ENCODE results near the gene GPR21. TPM values are rescaled to one million over a fixed set of nuclear protein-coding genes. Genes with fewer than 3 reads are reported as not detected.

GPR21 gene
- total RNA-seq, 1 experiment from 2014 or later, result 3.7 TPM

DNA sequence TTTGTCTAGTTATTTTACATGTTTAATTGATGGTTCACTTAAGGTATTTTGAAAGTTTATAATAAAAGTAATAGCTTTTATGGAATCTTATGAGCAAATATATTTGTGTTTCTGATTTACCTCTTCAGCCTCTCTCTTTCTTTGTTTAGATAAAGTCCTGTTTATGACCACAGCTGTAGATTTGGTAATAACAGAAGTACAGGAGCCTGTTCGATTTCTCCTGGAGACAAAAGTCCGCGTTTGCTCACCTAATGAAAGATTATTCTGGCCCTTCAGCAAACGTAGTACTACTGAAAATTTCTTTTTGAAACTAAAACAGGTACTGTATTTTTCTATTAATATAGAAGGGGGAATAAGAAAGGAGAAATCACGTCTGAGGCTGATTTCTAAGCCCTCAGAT, 35.0 kb upstream of the GPR21 start:
- ChIA-PET CTCF (no interaction called here), POLR2A (ENCODE audit: unreplicated experiment) (no interaction called here)
- no TSS peak for BruUV-seq (replicated peaks)
- no peaks in the 10 kb centered on the region for H3K27me3 ChIP-seq (ENCODE audit: insufficient read depth, low read depth)
- no peaks in the 10 kb centered on the region for H3K9me3 ChIP-seq (ENCODE audit: insufficient read depth, low read depth)
- no peak overlapping the region for H3K4me3 ChIP-seq
- H2AFZ ChIP-seq, result no peak overlapping the region
- H3F3A ChIP-seq (ENCODE audit: insufficient read depth, low read depth), result peaks cover 10% of the 10 kb centered on the region
- H3K27ac ChIP-seq, result no peak overlapping the region
- no peak for DNase-seq
- H3K4me1 ChIP-seq (replicated peaks; ENCODE audit: insufficient read depth), result no peaks in the 10 kb centered on the region
- H4K20me1 ChIP-seq (ENCODE audit: insufficient read depth), result peaks cover 11% of the 10 kb centered on the region; the same call in 1 of the 2 replicates
- H3K4me2 ChIP-seq, result no peak overlapping the region
- H3K9me2 ChIP-seq (ENCODE audit: insufficient read depth), result no peaks in the 10 kb centered on the region
- peaks cover 45% of the 10 kb centered on the region for H3K36me3 ChIP-seq (ENCODE audit: low read depth)
- no peaks in the 10 kb centered on the region for H3K79me2 ChIP-seq (ENCODE audit: low read depth)
- TF ChIP-seq CTCF (conservative IDR thresholded peaks at IDR 0.05) (no peak), EZH2 (IDR thresholded peaks at IDR 0.05; ENCODE audit: low read depth) (no peak)
- intact Hi-C loops (cut with micrococcal nuclease; ENCODE audit: unreplicated experiment), result no loop called here

GRCh38 chr9:123000371-123001068, 32.9 kb upstream of the GPR21 start:
- Histone ChIP-seq H3K9me3 (ENCODE audit: insufficient read depth, low read depth) (no peaks in the 10 kb centered on the region), H3K36me3 (ENCODE audit: low read depth) (peaks cover 58% of the 10 kb centered on the region), H3K4me2 (no peak overlapping the region), H3K79me2 (ENCODE audit: low read depth) (no peaks in the 10 kb centered on the region), H4K20me1 (ENCODE audit: insufficient read depth) (peaks cover 7% of the 10 kb centered on the region), H3K27ac (no peak overlapping the region), H3F3A (ENCODE audit: insufficient read depth, low read depth) (peaks cover 13% of the 10 kb centered on the region), H2AFZ (no peak overlapping the region), H3K27me3 (ENCODE audit: insufficient read depth, low read depth) (no peaks in the 10 kb centered on the region), H3K4me3 (no peak overlapping the region), H3K9me2 (ENCODE audit: insufficient read depth) (no peaks in the 10 kb centered on the region), H3K4me1 (replicated peaks; ENCODE audit: insufficient read depth) (no peaks in the 10 kb centered on the region)
- CTCF ChIA-PET, result no interaction called here
- POLR2A ChIA-PET (ENCODE audit: unreplicated experiment), result interaction anchor here (0.6 kb wide), 1 partner anchor 287 kb away, joined by 3 read pairs; no protein-coding TSS in a partner anchor
- intact Hi-C loops (cut with micrococcal nuclease; ENCODE audit: unreplicated experiment), result no loop called here
- DNase-seq, result no peak
- TF ChIP-seq EZH2 (IDR thresholded peaks at IDR 0.05; ENCODE audit: low read depth), result no peak
- TF ChIP-seq CTCF (conservative IDR thresholded peaks at IDR 0.05), result no peak
- no TSS peak for BruUV-seq (replicated peaks)

DNA sequence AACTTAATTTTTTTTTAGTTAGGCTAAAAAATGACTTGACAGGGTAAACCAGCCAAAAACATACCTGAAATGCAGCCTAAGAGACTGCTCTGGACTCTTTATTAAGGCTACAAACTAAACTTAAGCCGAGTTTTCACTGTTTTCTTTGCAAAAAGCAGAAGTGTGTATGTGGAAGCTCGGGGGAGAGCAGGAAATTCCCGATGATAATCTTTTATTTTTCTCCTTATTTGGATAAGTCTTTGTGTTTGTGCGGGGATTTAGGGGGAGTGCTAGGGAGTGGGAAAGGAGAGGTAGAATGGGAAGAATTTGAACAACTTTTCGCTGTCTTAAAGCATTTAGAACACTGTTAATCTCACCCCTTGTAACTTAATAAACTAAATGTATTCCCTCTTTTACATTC, 30.7 kb upstream of the GPR21 start:
- no peak overlapping the region for H3K4me3 ChIP-seq
- no peaks in the 10 kb centered on the region for H3K9me3 ChIP-seq (ENCODE audit: insufficient read depth, low read depth)
- intact Hi-C loops (cut with micrococcal nuclease; ENCODE audit: unreplicated experiment), result no loop called here
- DNase-seq, result no peak
- no peaks in the 10 kb centered on the region for H3K9me2 ChIP-seq (ENCODE audit: insufficient read depth)
- peaks cover 38% of the 10 kb centered on the region for H3K36me3 ChIP-seq (ENCODE audit: low read depth)
- ChIA-PET CTCF (no interaction called here), POLR2A (ENCODE audit: unreplicated experiment) (interaction anchor here (0.7 kb wide), 1 partner anchor 34 kb away, joined by 7 read pairs; no protein-coding TSS in a partner anchor)
- peaks cover 9% of the 10 kb centered on the region for H4K20me1 ChIP-seq (ENCODE audit: insufficient read depth)
- TF ChIP-seq CTCF (conservative IDR thresholded peaks at IDR 0.05), result no peak
- TF ChIP-seq EZH2 (IDR thresholded peaks at IDR 0.05; ENCODE audit: low read depth), result no peak
- H3K4me1 ChIP-seq (replicated peaks; ENCODE audit: insufficient read depth), result no peaks in the 10 kb centered on the region
- H3K4me2 ChIP-seq, result no peak overlapping the region
- no peaks in the 10 kb centered on the region for H3K79me2 ChIP-seq (ENCODE audit: low read depth)
- no peak overlapping the region for H2AFZ ChIP-seq
- H3F3A ChIP-seq (ENCODE audit: insufficient read depth, low read depth), result peaks cover 4% of the 10 kb centered on the region; the same call in 1 of the 2 replicates
- no peaks in the 10 kb centered on the region for H3K27me3 ChIP-seq (ENCODE audit: insufficient read depth, low read depth)
- BruUV-seq (replicated peaks), result no TSS peak
- H3K27ac ChIP-seq, result no peak overlapping the region

All from PC-9 (cell line).